ENCODE results near the gene TMEM69.
A peak's percentile ranks its signal among the peaks of the same experiment; 100 is the strongest.
"Not testable (repeated sequence)": the region's sequence is repeated elsewhere in the genome, so short reads cannot be mapped to it uniquely, and the experiment has no call there.

TMEM69 gene

GRCh38 chr1:45669859-45670655 lies 17.9 kb upstream of the TMEM69 start:
- TF ChIP-seq CTCF (IDR thresholded peaks at IDR 0.05; ENCODE audit: low read depth, low read length, missing control alignments) = no peak
- Histone ChIP-seq H3K36me3 (replicated peaks) (peaks cover 3% of the 10 kb centered on the region), H3K27ac (peak overlapping the region; percentile 7), H3K4me3 (ENCODE audit: low read depth, low read length) (no peak overlapping the region), H3K27me3 (replicated peaks) (no peaks in the 10 kb centered on the region)
- DNase-seq = no peak
- in situ Hi-C loops (cut with HindIII; ENCODE audit: low pct_ligation_motif_present, low sequenced_read_pairs) = no loop called here

DNA sequence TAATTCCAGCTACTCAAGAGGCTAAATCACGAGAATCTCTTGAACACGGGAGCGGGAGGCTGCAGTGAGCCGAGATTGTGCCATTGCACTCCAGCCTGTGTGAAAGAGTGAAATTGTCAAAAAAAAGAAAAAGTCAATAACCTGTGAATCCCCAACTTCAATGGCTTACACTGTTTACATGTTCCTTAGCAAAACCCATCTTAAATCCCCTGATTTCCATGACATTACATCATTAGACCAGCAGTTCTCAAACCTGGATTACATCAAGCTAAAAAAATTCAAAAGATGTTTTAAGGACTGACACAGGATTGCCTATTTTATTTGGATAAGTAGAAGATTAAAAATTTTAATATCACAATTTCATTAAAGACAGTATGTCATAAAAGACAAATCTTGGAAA lies 14.0 kb upstream of the TMEM69 start:
- Histone ChIP-seq H3K27ac (no peak overlapping the region), H3K4me3 (ENCODE audit: low read depth, low read length) (no peak overlapping the region), H3K36me3 (replicated peaks) (peaks cover 3% of the 10 kb centered on the region), H3K27me3 (replicated peaks) (no peaks in the 10 kb centered on the region)
- no peak for TF ChIP-seq CTCF (IDR thresholded peaks at IDR 0.05; ENCODE audit: low read depth, low read length, missing control alignments)
- no peak for DNase-seq
- in situ Hi-C loops (cut with HindIII; ENCODE audit: low pct_ligation_motif_present, low sequenced_read_pairs) = no loop called here

GRCh38 chr1:45674478-45674877 lies 13.5 kb upstream of the TMEM69 start:
- no peak for DNase-seq
- no peak for TF ChIP-seq CTCF (IDR thresholded peaks at IDR 0.05; ENCODE audit: low read depth, low read length, missing control alignments)
- no peak overlapping the region for H3K27ac ChIP-seq

GRCh38 chr1:45676553-45676952 lies 11.4 kb upstream of the TMEM69 start:
- H3K27me3 ChIP-seq (replicated peaks); H3K27ac ChIP-seq; H3K36me3 ChIP-seq (replicated peaks); DNase-seq; H3K4me3 ChIP-seq (ENCODE audit: low read depth, low read length); in situ Hi-C loops (cut with HindIII; ENCODE audit: low pct_ligation_motif_present, low sequenced_read_pairs): not testable (repeated sequence)

More at GRCh38 chr1:45674478-45674877, 13.5 kb upstream of the TMEM69 start:
- Histone ChIP-seq H3K36me3 (replicated peaks) (peaks cover 3% of the 10 kb centered on the region), H3K27me3 (replicated peaks) (no peaks in the 10 kb centered on the region), H3K4me3 (ENCODE audit: low read depth, low read length) (no peak overlapping the region)
- in situ Hi-C loops (cut with HindIII; ENCODE audit: low pct_ligation_motif_present, low sequenced_read_pairs) = no loop called here

DNA sequence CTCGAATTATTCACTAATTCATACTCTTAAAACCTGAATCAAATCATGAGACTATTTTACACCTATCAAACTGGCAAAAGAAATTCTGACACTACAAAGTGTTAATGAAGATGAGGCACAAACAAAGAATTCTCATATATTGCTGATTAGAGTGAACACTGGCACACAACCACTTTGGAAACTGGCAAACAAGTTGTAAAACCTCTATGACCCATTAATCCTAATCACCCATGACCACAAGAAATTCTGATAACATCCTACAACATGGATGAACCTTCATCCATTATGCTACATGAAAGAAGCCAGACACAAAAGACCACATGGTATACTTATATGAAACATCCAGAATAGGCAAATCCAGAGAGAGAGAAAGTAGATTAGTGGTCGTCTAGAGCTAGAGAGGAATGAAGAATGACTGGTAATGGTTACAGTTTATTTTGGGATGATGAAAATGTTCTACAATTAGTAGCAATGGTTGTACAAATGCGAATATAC lies 10.2 kb upstream of the TMEM69 start:
- Histone ChIP-seq H3K27ac (no peak overlapping the region), H3K27me3 (replicated peaks) (no peaks in the 10 kb centered on the region), H3K36me3 (replicated peaks) (peaks cover 3% of the 10 kb centered on the region), H3K4me3 (ENCODE audit: low read depth, low read length) (no peak overlapping the region)
- no peak for TF ChIP-seq CTCF (IDR thresholded peaks at IDR 0.05; ENCODE audit: low read depth, low read length, missing control alignments)
- in situ Hi-C loops (cut with HindIII; ENCODE audit: low pct_ligation_motif_present, low sequenced_read_pairs) = no loop called here
- no peak for DNase-seq

GRCh38 chr1:45678489-45678888 lies 9.5 kb upstream of the TMEM69 start:
- Histone ChIP-seq H3K27me3 (replicated peaks) (no peaks in the 10 kb centered on the region), H3K4me3 (ENCODE audit: low read depth, low read length) (no peak overlapping the region), H3K27ac (no peak overlapping the region), H3K36me3 (replicated peaks) (peaks cover 3% of the 10 kb centered on the region)
- DNase-seq = no peak
- in situ Hi-C loops (cut with HindIII; ENCODE audit: low pct_ligation_motif_present, low sequenced_read_pairs) = no loop called here
- no peak for TF ChIP-seq CTCF (IDR thresholded peaks at IDR 0.05; ENCODE audit: low read depth, low read length, missing control alignments)

Data from brain microvascular endothelial cell (primary cell).